Measurements from ENCODE around the gene SHISA9.
"Not testable (repeated sequence)": the region's sequence is repeated elsewhere in the genome, so short reads cannot be mapped to it uniquely, and the experiment has no call there.

SHISA9 gene

DNA sequence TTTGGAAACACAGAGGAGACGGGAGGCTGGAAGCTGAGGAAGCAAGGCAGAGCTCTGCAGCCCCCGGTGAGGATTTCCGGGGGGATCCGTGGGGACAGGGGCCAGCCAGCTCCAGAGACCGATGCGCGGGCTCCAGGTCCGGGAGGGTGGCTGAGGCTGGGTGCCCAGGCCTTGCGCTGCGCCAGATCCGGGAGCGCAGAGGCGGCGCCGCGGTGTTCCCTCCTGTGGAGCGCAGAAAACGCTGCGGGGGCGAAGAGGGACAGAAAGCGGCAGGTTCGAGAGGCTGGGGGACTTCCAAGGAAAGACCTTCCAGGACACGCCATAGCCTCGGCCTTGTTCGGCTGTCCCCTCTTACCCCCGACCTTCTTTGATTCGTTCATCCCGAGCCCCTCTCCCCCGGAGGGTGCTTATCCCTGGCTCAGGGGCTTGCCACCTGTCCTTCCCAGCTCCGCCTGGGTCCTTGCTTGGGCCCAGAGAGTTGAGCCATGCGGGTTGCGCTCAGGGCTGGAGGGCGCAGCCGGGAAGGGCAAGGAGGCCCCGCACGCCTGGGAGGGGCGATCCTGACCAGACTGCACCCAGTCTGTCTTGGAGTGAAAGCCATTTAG is 697 bp upstream of the SHISA9 start:
- no peak for DNase-seq

DNA sequence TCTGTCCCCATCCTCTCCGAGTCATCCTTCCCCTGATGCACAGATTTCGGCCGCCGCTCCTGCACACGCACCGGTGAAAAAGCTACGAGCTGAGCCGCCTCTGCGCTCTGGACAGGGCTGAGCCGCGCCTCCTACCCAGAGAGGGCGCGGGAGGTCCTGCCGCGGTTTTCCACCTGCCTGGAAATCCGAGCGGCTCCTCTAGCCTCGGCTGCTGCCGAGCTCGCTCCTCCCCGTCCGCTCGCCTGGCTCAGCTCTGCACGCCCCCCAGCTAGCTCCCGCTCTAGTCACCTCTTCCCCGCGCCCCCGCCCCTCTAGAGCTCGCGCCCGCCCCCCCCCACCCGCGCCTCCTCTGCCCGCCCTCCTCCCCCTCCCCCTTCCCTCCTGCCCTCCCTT is 198 bp upstream of the SHISA9 start:
- no peak for DNase-seq

DNA sequence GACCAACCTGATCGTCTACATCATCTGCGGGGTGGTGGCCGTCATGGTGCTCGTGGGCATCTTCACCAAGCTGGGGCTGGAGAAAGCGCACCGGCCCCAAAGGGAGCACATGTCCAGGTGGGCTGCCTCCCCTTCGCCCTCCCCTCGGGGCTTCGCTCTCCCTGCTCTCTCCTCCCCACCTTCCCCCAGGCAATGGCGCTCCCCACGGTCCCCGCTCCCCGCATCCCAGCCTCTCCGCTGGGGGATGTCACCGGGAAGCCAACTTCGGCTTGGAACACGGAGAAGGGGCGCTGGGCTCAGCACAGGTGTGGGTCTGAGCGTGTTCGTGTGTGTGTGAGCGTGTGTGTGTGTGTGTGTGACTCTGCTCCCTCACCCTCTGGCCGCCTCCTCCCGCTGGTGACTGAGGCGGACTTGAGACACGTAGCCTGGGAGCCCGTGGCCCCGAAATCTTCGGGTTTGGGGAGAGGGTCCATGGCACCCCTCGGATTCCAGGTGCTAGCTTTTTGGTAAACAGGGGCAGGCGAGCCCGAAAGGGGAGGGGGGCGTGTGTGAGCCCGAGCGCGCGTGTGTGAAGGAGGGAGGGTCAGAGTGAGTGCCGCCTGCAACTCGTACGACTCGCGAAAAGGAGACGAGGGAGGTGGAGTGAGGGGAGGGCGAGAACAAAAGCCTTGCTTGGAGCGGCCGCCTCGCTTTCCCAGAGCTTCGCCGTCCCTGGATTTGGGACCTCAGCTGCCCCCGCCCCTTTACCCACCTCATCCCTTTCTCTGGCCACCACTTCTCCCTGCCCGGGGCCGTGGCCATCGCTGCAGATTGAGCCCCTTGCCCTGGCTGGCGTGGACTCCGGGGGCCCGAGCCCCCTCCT is 1.3 kb downstream of the SHISA9 start:
- DNase-seq, result no peak

GRCh38 chr16:12903407-12904328 is 2.3 kb downstream of the SHISA9 start:
- DNase-seq, result no peak

DNA sequence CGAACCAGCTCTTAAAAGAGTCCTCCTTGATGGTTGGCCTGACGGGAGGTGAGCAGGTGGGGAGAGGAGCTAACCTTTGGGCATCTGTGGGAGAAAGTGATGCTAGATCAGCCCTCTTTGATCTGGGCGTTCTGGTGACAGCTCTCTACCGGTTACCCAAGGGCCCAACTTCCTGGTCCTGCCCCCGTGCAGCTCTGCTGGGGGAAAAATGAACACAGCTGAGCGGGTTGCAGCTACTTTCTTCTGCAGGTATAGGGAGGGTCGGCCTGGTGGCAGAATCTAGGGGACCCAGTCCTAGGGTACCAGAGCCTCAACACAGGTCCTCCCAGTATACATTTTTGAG is 2.9 kb downstream of the SHISA9 start:
- DNase-seq, result no peak

DNA sequence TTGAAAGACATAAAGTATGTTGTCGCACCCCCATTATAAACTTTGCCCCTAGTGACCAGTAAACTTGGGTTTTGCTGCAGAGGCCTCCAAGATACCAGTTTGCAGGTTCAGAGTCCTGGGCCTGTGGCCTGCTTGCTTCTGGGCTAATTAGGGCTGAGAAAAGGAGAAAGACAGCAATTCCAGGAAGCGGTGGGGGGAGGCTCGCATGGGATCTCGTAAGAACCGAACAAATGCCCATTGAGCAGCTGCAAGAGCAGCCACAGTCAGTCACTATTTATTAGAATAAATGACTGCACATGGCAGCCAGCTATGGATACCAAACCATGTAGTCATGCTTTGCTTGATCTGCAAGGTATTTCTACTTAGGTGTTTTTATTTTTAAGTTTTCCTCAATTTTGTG is 4.9 kb downstream of the SHISA9 start:
- DNase-seq, result no peak

- no peak for DNase-seq
Observed at GRCh38 chr16:12906765-12907516, 5.5 kb downstream of the SHISA9 start.

- no peak for DNase-seq
Observed at GRCh38 chr16:12907670-12908233, 6.4 kb downstream of the SHISA9 start.

GRCh38 chr16:12917246-12917645 is 15.8 kb downstream of the SHISA9 start:
- no peak for DNase-seq

- no peak for DNase-seq
Observed at GRCh38 chr16:12917653-12918052, 16.3 kb downstream of the SHISA9 start.

GRCh38 chr16:12920739-12921138 is 19.3 kb downstream of the SHISA9 start:
- no peak for DNase-seq

GRCh38 chr16:12923640-12924039 is 22.2 kb downstream of the SHISA9 start:
- not testable (repeated sequence) for DNase-seq

GRCh38 chr16:12925026-12925800 is 23.8 kb downstream of the SHISA9 start:
- no peak for DNase-seq

- DNase-seq, result no peak
Observed at GRCh38 chr16:12927591-12927990, 26.2 kb downstream of the SHISA9 start.

GRCh38 chr16:12930881-12931280 is 29.5 kb downstream of the SHISA9 start:
- DNase-seq, result no peak

DNA sequence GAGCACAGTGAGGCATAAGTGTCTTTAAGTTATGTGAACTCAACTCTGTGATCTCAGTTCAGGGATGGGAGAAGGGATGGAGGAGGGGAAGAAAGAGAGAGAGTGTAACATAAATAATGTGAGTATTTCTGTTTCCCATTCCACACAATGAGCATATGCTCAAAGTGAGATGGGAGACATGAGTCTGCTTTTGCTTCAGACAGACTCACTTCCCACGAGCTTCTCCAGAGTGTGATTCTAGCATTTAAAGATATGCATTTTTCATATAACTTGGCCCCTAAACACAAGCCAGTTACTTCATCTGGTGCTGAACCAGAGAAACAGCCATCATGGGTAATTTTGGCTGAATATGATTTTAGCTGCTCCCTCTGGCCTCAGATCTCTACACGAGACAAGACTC is 35.0 kb downstream of the SHISA9 start:
- no peak for DNase-seq

- DNase-seq, result no peak
Observed at GRCh38 chr16:12941896-12942295, 40.5 kb downstream of the SHISA9 start.

GRCh38 chr16:12942861-12943260 is 41.5 kb downstream of the SHISA9 start:
- no peak for DNase-seq

GRCh38 chr16:12944300-12944699 is 42.9 kb downstream of the SHISA9 start:
- no peak for DNase-seq

GRCh38 chr16:12951392-12951791 is 50.0 kb downstream of the SHISA9 start:
- no peak for DNase-seq

- DNase-seq, result no peak
Observed at GRCh38 chr16:12951976-12952375, 50.6 kb downstream of the SHISA9 start.

GRCh38 chr16:12958366-12958765 is 57.0 kb downstream of the SHISA9 start:
- no peak for DNase-seq
